ENCODE results near the gene BICD1.

The BICD1 gene

GRCh38 chr12:32402170-32402569 is 295.5 kb downstream of the BICD1 start:
- no peak for DNase-seq (ENCODE audit: low read depth in 2 of 2)

GRCh38 chr12:32402946-32403345 is 296.3 kb downstream of the BICD1 start:
- DNase-seq (ENCODE audit: low read depth in 2 of 2) = no peak

DNA sequence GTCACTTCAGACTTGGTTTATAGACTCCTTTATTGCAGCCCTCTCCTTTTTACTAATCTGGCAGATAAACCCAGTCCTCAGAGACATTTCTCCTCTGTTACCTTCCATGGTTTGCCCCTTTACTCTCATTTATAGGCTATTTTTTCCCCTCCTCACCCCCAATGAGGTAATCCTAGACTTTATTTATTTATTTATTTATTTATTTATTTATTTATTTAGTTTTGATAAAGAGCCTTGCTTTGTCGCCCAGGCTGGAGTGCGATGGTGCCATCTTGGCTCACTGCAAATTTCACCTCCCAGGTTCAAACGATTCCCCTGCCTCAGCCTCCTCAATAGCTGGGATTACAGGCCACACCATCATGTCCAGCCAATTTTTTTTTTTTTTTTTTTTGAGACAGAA is 301.1 kb downstream of the BICD1 start:
- no peak for DNase-seq (ENCODE audit: low read depth in 2 of 2)

DNA sequence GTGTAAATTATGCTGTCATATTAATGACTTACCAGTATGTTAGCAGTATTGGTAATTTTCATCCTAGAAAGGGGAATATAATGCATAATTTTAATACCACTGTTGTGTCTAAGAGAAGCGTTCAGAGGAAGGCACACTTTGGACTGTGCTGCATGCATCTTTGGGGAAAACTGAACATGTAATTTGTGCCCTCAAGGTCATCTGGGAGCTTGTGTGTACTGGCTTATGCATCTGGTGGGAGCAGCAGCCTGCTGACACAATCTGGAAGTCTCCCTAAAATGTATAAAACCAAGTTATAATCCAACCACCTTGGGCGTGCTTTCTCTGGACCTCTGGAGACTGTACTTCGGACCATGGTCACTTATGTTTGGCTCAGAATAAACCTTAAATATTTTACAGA is 306.8 kb downstream of the BICD1 start:
- DNase-seq (ENCODE audit: low read depth in 2 of 2) = no peak

DNA sequence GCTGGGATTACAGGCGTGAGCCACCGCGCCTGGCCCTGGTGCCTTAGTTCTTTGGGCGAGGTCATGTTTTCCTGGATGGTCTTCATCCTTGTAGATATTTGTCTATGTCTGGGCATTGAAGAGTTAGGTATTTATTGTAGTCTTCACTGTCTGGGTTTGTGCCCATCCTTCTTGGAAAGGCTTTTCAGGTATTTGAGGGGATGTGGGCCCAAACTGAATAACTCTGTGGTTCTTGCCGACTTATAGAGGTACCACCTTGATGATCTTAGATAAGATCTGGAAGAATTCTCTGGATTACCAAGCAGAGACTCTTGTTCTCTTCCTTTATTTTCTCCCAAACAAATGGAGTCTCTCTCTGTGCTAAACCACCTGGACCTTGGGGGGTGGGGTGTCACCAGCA is 311.6 kb downstream of the BICD1 start:
- no peak for DNase-seq (ENCODE audit: low read depth in 2 of 2)

DNA sequence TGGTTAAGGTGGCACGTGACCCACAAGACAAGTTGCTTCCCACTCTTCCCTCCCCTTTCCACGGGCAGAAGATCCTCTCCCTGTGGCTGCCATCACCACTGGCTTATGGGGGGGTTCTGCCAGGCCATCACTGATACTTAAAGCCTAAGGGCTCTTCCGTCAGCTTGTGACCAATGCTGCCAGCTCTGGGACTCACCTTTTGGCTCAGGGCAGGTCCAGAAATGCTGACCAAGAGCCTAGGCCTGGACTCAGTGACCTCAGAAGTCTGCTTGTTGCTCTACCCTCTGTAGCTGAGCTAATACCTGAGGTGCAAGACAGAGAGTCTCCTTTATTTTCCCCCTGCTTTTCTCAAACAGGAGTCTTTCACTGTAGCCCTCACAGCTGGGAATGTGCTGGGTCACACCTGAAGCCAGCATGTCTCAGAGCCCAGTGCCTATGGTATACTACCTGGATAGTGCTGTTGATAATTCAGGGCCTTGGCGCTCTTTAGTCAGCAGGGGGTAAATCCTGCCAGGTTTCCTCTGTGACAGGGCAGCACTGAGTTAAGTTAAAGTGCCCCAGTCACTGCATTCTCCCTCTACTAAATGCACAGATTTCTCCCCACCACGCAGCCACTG is 312.4 kb downstream of the BICD1 start:
- DNase-seq (ENCODE audit: low read depth in 2 of 2) = no peak

- no peak for DNase-seq (ENCODE audit: low read depth in 2 of 2)
Measured at GRCh38 chr12:32419520-32419960, 312.9 kb downstream of the BICD1 start.

DNA sequence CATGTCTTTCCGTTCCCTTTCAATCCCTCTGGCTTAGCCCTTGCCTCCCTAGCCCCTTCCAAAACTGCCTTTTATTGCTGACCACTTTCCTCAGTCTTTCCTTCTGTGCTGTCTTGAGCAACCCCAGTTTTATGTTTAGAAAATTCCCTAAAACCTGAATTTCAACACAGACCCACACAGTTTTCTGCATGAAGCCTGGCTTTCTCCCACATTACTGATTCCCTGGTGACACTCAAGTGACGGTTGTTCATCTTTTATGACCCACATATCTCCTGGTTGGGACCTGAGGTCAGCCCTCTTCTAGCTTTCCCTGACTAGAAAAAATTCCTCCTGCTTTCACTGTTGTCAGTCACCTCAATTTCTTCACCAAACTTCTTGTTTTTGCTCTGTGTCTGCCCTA is 313.7 kb downstream of the BICD1 start:
- DNase-seq (ENCODE audit: low read depth in 2 of 2) = no peak

- no peak for DNase-seq (ENCODE audit: low read depth in 2 of 2)
Measured at GRCh38 chr12:32423559-32423958, 316.9 kb downstream of the BICD1 start.

DNA sequence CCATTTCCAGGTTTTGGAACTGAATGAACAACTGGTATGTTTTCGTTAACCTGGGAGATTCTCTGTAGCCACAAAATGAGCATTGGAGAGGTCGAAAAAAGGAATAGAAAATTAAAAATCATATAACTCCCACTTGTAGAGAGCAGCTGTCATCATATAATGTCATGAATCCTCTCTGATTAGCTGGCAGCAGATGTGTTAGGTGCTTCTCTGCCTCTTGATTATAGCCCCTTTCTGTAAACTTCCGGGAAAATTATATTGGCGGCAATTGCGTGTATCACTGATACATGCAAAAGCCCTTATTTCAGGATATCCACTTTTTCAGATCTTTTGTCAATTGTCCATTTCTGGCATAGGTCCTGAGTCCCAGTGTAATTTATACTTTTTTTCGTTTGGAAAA is 324.4 kb downstream of the BICD1 start:
- DNase-seq (ENCODE audit: low read depth in 2 of 2) = no peak
